Measurements from ENCODE around the gene CLK3.
"Not testable (repeated sequence)": the region's sequence is repeated elsewhere in the genome, so short reads cannot be mapped to it uniquely, and the experiment has no call there.

CLK3 gene

GRCh38 chr15:74626752-74627692, 11.4 kb downstream of the CLK3 start:
- TF ChIP-seq, protein P1, sequence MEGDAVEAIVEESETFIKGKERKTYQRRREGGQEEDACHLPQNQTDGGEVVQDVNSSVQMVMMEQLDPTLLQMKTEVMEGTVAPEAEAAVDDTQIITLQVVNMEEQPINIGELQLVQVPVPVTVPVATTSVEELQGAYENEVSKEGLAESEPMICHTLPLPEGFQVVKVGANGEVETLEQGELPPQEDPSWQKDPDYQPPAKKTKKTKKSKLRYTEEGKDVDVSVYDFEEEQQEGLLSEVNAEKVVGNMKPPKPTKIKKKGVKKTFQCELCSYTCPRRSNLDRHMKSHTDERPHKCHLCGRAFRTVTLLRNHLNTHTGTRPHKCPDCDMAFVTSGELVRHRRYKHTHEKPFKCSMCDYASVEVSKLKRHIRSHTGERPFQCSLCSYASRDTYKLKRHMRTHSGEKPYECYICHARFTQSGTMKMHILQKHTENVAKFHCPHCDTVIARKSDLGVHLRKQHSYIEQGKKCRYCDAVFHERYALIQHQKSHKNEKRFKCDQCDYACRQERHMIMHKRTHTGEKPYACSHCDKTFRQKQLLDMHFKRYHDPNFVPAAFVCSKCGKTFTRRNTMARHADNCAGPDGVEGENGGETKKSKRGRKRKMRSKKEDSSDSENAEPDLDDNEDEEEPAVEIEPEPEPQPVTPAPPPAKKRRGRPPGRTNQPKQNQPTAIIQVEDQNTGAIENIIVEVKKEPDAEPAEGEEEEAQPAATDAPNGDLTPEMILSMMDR (IDR thresholded peaks at IDR 0.05; ENCODE audit: insufficient read depth, low read depth, low read length, missing control alignments), result no peak
- DNase-seq (ENCODE audit: low read depth), result no peak
- no peak overlapping the region for H3K4me3 ChIP-seq (ENCODE audit: low read length)

DNA sequence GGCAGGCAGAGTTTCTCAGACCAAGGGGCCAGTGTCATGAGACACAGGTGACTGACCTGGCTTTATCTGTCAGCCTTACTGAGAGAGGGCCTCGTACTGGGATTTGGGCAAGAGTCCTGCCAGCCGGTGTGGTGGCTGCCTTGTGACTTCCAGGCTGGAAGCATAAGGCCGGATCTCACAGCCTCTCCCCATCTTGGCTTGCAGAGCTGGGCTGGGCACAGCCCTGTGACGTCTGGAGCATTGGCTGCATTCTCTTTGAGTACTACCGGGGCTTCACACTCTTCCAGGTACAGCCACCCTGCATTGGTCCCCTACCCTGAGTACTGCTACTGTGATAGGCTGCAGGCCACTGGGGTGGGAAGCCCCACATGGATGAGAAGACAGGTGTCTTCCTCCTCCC, 12.1 kb downstream of the CLK3 start:
- no peak for DNase-seq (ENCODE audit: low read depth)
- H3K4me3 ChIP-seq (ENCODE audit: low read length), result no peak overlapping the region
- TF ChIP-seq, protein P1 (IDR thresholded peaks at IDR 0.05; ENCODE audit: insufficient read depth, low read depth, low read length, missing control alignments), result no peak

DNA sequence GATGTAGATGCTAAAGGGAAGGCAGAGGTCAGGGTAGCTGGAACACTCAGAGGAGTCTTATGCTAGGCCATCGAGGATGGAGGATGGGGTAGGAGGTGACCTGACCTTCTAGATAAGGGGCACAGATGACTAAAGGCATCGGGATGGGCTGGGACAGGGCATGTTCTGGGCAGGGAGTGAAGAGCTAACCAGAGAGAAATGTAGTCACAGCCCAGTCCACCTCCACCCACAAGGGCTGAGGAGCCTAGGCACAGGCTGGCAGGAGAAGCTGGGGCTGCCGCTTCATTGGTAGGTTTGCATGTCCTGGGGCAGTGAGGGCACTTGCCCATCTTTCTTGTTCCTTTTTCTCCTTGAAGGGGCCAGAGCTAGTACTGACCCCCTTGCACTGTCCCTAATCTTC, 12.6 kb downstream of the CLK3 start:
- TF ChIP-seq, protein P1 (IDR thresholded peaks at IDR 0.05; ENCODE audit: insufficient read depth, low read depth, low read length, missing control alignments), result no peak
- H3K4me3 ChIP-seq (ENCODE audit: low read length), result no peak overlapping the region
- no peak for DNase-seq (ENCODE audit: low read depth)

DNA sequence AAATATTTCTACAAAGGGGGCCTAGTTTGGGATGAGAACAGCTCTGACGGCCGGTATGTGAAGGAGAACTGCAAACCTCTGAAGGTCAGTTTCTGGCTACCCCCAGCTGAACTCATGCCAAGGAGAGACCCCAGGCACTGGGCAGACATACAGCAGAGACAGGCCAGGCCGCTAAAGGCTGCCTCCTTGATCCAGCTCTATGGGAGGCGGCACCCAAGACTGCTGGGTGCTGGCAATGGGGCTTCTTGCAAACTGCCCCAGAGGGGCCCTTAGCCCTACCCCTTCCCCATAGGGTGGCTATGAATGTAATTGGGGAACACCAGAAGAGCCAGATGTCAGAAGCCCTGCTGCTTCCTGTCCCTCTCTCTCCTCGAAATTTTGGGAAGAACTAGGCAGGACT, 13.3 kb downstream of the CLK3 start:
- no peak for DNase-seq (ENCODE audit: low read depth)
- H3K4me3 ChIP-seq (ENCODE audit: low read length), result no peak overlapping the region
- TF ChIP-seq, protein P1 (IDR thresholded peaks at IDR 0.05; ENCODE audit: insufficient read depth, low read depth, low read length, missing control alignments), result no peak

DNA sequence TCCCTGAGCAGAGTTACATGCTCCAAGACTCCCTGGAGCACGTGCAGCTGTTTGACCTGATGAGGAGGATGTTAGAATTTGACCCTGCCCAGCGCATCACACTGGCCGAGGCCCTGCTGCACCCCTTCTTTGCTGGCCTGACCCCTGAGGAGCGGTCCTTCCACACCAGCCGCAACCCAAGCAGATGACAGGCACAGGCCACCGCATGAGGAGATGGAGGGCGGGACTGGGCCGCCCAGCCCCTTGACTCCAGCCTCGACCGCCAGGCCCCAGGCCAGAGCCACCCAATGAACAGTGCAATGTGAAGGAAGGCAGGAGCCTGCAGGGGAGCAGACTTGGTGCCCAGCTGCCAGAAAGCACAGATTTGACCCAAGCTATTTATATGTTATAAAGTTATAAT, 14.1 kb downstream of the CLK3 start:
- DNase-seq (ENCODE audit: low read depth); H3K4me3 ChIP-seq (ENCODE audit: low read length): not testable (repeated sequence)

DNA sequence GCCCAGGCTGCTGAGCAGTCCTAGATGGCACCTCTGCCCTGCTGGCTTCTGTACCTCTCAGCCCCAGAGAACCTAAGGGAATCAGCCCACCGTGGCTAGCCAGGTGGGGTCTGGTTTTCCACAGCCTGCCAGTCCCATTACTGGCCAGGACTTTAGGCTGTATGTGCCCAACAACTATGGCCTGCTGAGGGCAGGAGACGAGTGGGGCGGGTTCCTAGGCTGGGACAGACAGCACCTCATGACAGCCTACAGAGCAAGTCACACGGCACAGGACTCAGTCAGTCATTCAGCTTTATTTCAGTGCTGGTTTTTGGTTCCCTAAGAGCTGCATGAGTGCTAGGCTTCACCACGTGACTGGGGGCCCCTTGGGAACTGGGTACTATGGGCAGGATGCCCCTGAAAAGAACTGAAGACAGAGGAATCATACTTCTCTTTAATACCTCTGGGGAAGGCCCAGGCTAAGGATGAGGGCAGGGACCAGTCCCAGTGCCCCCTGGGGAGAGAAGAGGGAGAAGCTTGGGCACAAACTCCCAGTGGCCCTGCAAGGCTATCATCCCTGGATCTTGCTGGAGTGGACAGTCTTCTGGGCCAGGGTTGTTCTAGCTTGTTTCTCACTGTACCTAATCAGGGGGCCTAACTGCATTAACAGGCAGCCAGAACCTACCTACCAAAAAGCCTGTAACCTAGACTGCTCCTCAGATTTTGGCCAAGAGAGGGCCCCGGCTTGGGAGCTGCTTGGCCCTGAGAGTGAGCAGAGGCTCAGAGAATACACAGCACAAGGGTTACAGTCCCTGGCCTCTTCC, 14.8 kb downstream of the CLK3 start:
- TF ChIP-seq, protein P1 (IDR thresholded peaks at IDR 0.05; ENCODE audit: insufficient read depth, low read depth, low read length, missing control alignments), result no peak
- DNase-seq (ENCODE audit: low read depth), result no peak
- H3K4me3 ChIP-seq (ENCODE audit: low read length), result no peak overlapping the region

GRCh38 chr15:74631087-74631385, 15.4 kb downstream of the CLK3 start:
- TF ChIP-seq, protein P1 (IDR thresholded peaks at IDR 0.05; ENCODE audit: insufficient read depth, low read depth, low read length, missing control alignments), result no peak
- DNase-seq (ENCODE audit: low read depth), result no peak
- no peak overlapping the region for H3K4me3 ChIP-seq (ENCODE audit: low read length)

Measured in epithelial cell of esophagus (primary cell).